Activated CD4-positive, alpha-beta T cell treated with anti-CD3 and anti-CD28 coated beads, Interleukin-2, amount 50 U/mL, for 4 hours (primary cell): Measurements from ENCODE around the gene PLEKHH1.

Source experiments
- DNase-seq, 2 experiments: peaks; one replicate each; pipeline ENCODE4 v3.0.0-alpha.2; 2020

PLEKHH1 gene

GRCh38 chr14:67510836-67511235, 22.3 kb upstream of the PLEKHH1 start:
- no peak for DNase-seq

DNA sequence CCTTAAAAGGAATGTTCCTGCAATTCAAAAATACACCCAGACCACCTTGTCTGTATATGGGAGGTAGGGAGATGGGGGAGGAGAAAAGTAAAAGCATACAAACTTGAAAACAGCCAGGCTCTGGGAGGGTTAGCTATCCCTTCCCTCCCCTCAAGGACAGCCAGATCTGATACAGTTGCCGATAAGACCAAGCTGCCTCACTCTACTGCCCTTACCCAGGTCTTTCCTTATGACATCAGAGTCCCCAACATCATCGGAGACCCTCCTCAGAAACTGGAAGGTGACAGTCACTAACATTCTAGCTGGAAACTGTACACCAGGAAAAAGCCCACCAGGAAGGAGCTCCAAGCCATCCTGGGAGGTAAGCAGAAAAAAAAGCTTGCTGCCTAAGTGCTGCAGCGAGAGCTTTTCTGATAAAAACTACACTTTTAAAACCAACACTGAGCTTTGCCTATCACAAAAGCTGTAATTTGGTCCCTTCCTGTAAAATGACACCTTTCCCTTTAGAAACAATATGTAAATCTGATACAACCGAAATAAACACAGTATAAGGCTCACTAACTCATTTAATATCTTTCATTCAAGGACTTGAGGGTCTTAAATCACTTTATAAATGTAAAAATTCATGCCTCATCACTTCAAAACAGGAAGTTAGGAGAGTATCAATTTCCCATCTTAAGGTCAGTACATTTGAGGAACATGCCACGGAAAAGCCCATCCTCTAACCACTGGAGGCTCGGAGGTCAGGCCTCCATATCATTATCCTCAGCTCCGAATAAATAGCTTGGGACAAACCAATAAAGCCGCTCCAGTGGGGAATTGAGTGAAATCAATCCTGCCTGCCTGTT, 20.4 kb upstream of the PLEKHH1 start:
- DNase-seq = no peak

DNA sequence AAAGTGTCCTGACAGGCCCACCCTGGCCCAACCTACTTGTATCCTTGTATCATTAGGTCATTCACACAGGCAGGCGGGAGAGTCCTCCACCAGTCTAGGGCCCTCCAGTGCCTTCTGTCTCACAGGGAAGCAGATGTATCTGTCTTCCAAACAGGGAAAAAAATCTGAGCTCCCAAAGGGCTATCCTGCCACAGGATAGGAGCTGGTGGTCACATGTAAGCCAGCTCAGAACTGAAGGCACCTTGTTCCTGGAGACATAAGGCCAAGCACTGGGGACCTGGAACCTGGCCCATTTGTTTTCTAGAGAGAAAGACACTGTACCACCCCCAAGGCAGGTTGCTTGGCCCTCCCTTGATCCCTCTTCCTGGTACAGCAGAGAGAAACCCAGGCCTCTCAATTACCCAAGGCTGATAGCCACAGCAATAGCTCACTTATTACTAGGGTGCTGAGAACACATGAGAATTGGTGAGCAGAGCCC, 19.4 kb upstream of the PLEKHH1 start:
- DNase-seq = no peak

DNA sequence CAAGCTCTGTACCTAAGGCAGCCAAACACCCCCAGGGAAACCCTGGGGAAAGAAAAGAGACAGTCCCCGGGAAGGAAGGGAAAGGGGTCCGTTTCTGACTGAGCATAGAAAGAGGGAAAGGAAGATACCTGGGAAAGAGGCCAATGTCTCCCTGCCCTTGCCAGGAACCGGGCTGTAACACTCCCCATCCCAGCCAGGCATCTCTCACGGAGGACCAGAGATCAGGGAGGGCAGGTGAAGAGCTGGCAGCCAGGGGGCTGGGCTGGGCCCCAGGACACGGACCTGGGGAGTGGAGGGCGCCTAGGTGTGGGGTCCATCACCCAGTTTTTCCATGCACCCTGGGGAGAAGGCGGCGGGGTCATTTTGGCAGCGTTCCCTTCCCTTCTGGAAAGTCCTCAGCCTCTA, 18.9 kb upstream of the PLEKHH1 start:
- no peak for DNase-seq

DNA sequence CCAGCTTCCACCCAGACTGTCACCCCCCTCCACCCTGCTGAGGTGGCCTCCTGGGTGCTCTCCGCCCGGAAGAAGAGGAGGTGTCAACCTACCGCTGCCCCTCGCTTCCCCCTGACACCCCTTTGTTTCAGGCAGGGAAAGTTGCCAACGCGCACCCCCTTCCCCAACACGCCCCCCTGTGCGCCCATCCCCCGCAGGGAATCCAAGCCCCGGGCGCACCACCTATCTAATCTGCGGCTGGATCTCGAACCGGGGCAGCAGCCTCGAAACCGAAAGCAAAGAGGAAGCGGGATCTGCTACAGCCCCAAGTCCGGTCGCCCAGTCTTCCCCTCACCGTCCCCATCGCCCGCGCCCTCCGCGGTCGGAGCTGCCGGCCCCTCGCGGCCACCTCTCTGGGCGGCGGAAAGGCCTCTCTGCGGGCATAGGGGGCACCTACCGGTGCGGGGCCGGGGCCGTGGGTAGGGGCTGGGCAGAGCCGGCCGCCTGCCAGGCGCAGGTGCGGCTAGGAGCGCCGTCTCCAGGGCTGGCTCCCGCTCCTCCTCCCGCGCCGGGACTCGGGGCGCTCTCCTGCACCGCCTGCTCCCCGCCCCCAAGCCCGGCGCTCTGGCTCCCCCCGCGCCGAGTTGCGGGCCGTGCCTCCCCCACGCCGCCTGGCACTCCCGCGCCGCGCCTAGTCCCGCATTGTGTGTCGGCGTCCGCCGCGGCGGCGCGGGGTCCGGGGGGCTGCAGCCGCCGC, 18.3 kb upstream of the PLEKHH1 start:
- DNase-seq = peak; percentile 20 to 22

DNA sequence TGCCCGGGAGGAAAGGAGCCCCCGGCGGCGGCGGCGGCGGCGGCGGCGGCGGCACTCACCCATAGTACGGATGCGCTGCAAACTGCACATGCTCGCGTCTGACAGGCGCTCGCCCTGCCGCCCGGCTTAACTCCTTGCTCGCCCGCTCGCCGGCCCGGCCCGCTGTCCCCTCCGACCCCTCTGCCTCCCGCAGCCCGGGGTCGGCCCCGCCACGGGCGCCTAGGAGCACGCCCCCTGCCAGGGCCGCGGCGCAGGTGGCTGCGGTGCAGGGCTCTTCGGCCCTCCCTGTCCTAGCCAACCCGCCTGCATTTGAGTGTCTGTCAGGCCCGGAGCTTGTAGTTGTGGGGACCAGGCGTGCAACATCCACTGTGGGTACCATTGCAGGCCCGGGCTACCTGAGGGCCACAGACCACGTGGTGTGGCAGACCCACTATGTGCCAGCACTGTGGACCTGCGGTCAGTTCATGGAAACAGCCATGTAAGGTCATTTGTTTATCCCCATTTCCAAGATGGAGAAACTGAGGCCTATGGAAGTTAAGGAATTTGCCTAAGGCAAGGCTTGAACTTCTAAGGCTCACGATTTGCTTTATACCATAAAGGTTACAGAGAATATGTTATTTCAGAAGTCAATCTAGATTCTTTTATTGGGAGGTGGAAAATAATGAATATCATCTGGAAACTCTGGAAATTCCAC, 17.6 kb upstream of the PLEKHH1 start:
- peak in 1 of 2 experiments; percentile 14 for DNase-seq

DNA sequence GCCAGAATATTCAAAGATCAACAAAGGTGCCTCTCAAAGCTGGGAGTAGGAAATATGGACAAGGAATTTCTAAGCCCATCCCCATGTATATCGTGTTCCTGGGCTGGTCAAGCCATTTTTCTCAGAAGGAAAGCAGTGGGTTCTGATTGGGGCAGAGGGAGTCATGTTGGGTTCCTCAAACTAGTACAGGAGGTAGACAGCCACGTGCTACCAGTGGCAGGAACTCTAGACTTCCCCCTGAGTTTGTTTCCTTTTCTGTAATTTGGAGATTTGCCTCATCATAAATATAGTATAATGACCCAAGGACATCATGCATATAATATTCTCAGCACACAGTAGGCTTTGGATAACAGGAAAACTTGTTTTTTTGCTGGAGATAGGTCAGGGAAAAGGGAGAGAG, 16.4 kb upstream of the PLEKHH1 start:
- no peak for DNase-seq

GRCh38 chr14:67517083-67517482, 16.0 kb upstream of the PLEKHH1 start:
- DNase-seq = no peak

GRCh38 chr14:67519406-67519805, 13.7 kb upstream of the PLEKHH1 start:
- DNase-seq = no peak

GRCh38 chr14:67520482-67520881, 12.6 kb upstream of the PLEKHH1 start:
- DNase-seq = no peak

GRCh38 chr14:67522270-67522669, 10.8 kb upstream of the PLEKHH1 start:
- DNase-seq = no peak

DNA sequence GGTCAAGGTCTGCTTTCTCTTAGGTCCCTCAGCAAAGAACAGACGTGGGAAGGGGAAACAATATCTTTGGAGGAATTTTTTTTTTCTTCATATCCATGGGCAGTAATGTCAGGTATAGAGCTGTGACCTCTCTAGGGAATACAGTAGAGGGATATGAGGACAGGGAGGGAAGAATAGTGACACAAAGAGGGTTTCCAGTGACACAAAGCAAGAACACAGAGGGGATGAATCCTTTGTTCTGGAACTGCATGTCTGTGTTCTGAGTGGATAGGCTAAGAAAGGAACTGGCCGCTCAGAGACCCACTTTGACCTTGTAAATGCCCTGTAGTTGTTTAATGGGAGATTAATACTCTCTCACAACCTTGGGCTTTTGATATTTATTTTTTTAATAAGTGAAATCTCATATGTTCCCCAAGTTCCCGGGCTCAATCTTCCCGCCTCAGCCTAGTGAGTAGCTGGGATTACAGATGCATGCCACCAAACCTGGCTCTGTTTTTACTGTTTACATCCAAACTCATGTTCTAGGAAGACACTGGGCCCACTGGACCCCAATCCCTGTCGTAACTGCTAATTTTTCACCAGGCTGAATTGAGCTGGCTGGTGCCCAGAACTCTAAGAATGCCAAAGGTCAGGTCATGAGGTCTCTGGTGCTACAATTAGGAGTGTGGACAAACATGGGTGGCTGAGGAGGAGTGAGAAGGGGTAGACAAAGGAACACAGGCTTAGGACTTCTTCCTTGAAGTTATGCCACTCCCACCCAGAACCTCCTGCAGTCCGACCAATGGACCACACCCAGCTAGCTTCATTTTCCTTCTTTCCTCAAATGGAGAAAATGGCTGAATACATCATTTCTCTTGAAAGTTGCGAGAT, 9.1 kb upstream of the PLEKHH1 start:
- DNase-seq = no peak

- DNase-seq = no peak
These were observed 8.5 kb upstream of the PLEKHH1 start for GRCh38 chr14:67524634-67524963.

GRCh38 chr14:67525389-67525788, 7.7 kb upstream of the PLEKHH1 start:
- no peak for DNase-seq

- no peak for DNase-seq
These were observed 6.9 kb upstream of the PLEKHH1 start for GRCh38 chr14:67526181-67526580.

GRCh38 chr14:67526676-67527459, 6.2 kb upstream of the PLEKHH1 start:
- DNase-seq = peak; percentile 16 to 21

- DNase-seq = no peak
These were observed 5.3 kb upstream of the PLEKHH1 start for GRCh38 chr14:67527756-67528155.

DNA sequence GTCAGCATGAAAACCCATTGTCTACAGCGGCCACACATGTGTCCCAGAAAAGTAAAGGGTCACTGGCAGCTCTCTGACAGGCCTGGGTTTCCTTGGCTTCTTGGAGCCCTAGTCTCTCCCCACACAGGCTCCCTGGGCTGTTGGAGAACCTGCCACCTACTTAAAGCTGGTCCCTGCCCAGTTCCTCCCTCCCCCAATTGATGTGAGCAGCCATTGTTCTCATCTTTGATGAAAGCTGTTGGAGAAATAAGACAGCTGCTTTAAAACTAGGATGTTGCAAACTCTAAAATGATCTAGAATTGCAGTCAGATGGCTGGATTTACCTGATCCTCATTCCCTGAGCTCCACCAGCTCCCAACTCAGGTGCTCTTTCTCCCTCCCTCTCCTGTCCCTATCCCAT, 4.8 kb upstream of the PLEKHH1 start:
- no peak for DNase-seq

- no peak for DNase-seq
These were observed 2.8 kb upstream of the PLEKHH1 start for GRCh38 chr14:67529947-67530935.

GRCh38 chr14:67532606-67532997, 488 bp upstream of the PLEKHH1 start:
- no peak for DNase-seq

- no peak for DNase-seq
These were observed 630 bp downstream of the PLEKHH1 start for GRCh38 chr14:67533754-67534085.
